HEK293 (cell line): ENCODE measurements around the gene CSKMT.
A peak's percentile ranks its signal among the peaks of the same experiment; 100 is the strongest.

Source experiments
- CTCF ChIP-seq: fragments of 450-650 bp; formaldehyde crosslinking; IDR thresholded peaks from 2 replicates; pipeline ENCODE4 v1.5.1; 2016; ENCODE audit warnings: missing biosample characterization, missing genetic modification characterization
- EGR2 ChIP-seq: fragments of 450-650 bp; formaldehyde crosslinking; IDR thresholded peaks from 2 replicates; pipeline ENCODE4 v1.5.1; 2016; ENCODE audit warnings: low read depth, missing biosample characterization, missing genetic modification characterization
- FEZF1 ChIP-seq: fragments of 450-650 bp; formaldehyde crosslinking; IDR thresholded peaks from 2 replicates; pipeline ENCODE4 v1.5.1; 2016; ENCODE audit warnings: missing biosample characterization, missing genetic modification characterization
- GLIS1 ChIP-seq: fragments of 450-650 bp; formaldehyde crosslinking; IDR thresholded peaks from 2 replicates; pipeline ENCODE4 v1.5.1; 2016; ENCODE audit warnings: missing biosample characterization, missing genetic modification characterization
- KLF7 ChIP-seq: fragments of 450-650 bp; formaldehyde crosslinking; IDR thresholded peaks from 2 replicates; pipeline ENCODE4 v1.5.1; 2016; ENCODE audit warnings: missing biosample characterization, missing genetic modification characterization, borderline replicate concordance
- SP2 ChIP-seq: fragments of 450-650 bp; formaldehyde crosslinking; IDR thresholded peaks from 2 replicates; pipeline ENCODE4 v1.5.1; 2016; ENCODE audit warnings: missing biosample characterization, missing genetic modification characterization
- SP3 ChIP-seq: fragments of 450-650 bp; formaldehyde crosslinking; IDR thresholded peaks from 2 replicates; pipeline ENCODE4 v1.5.1; 2016; ENCODE audit warnings: missing biosample characterization, missing genetic modification characterization
- YY1 ChIP-seq: fragments of 450-650 bp; formaldehyde crosslinking; IDR thresholded peaks from 2 replicates; pipeline ENCODE4 v1.5.1; 2018; ENCODE audit warnings: missing biosample characterization, missing genetic modification characterization
- YY2 ChIP-seq: fragments of 450-650 bp; formaldehyde crosslinking; IDR thresholded peaks from 2 replicates; pipeline ENCODE4 v1.5.1; 2016; ENCODE audit warnings: missing biosample characterization, missing genetic modification characterization
- ZBTB26 ChIP-seq: fragments of 450-650 bp; formaldehyde crosslinking; optimal IDR thresholded peaks from 2 replicates; pipeline ENCODE3; 2016; ENCODE audit warnings: missing biosample characterization, mild to moderate bottlenecking, missing genetic modification characterization
- ZFP41 ChIP-seq: fragments of 450-650 bp; formaldehyde crosslinking; IDR thresholded peaks from 2 replicates; pipeline ENCODE4 v1.5.1; 2016; ENCODE audit warnings: missing biosample characterization, missing genetic modification characterization, borderline replicate concordance
- ZNF112 ChIP-seq: fragments of 450-650 bp; formaldehyde crosslinking; IDR thresholded peaks from 2 replicates; pipeline ENCODE4 v1.5.0; 2017; ENCODE audit warnings: missing biosample characterization, missing genetic modification characterization
- ZNF146 ChIP-seq: fragments of 450-650 bp; formaldehyde crosslinking; IDR thresholded peaks from 2 replicates; pipeline ENCODE4 v1.5.1; 2016; ENCODE audit warnings: missing biosample characterization, missing genetic modification characterization
- ZNF174 ChIP-seq: fragments of 450-650 bp; formaldehyde crosslinking; IDR thresholded peaks from 2 replicates; pipeline ENCODE4 v1.5.0; 2017; ENCODE audit warnings: missing biosample characterization, mild to moderate bottlenecking, missing genetic modification characterization
- ZNF324 ChIP-seq: fragments of 450-650 bp; formaldehyde crosslinking; IDR thresholded peaks from 2 replicates; pipeline ENCODE4 v1.5.1; 2016; ENCODE audit warnings: missing biosample characterization, missing genetic modification characterization
- ZNF335 ChIP-seq: fragments of 450-650 bp; formaldehyde crosslinking; conservative IDR thresholded peaks from 2 replicates; pipeline ENCODE4 v1.5.1; 2016; ENCODE audit warnings: missing biosample characterization, missing genetic modification characterization
- ZNF391 ChIP-seq: fragments of 450-650 bp; formaldehyde crosslinking; IDR thresholded peaks from 2 replicates; pipeline ENCODE4 v1.5.1; 2016; ENCODE audit warnings: low read depth, missing biosample characterization, missing genetic modification characterization, borderline replicate concordance
- ZNF416 ChIP-seq: fragments of 450-650 bp; formaldehyde crosslinking; IDR thresholded peaks from 2 replicates; pipeline ENCODE4 v1.5.1; 2016; ENCODE audit warnings: missing biosample characterization, missing genetic modification characterization
- ZNF548 ChIP-seq: fragments of 450-650 bp; formaldehyde crosslinking; IDR thresholded peaks from 2 replicates; pipeline ENCODE4 v1.5.1; 2016; ENCODE audit warnings: missing biosample characterization, missing genetic modification characterization
- ZNF610 ChIP-seq: fragments of 450-650 bp; formaldehyde crosslinking; IDR thresholded peaks from 2 replicates; pipeline ENCODE4 v1.5.1; 2016; ENCODE audit warnings: missing biosample characterization, missing genetic modification characterization, borderline replicate concordance
- ZNF626 ChIP-seq: fragments of 450-650 bp; sonication (Bioruptor Pico); formaldehyde crosslinking; IDR thresholded peaks from 2 replicates; pipeline ENCODE4 v1.5.1; 2018; ENCODE audit warnings: missing biosample characterization, missing genetic modification characterization, inconsistent platforms
- ZNF645 ChIP-seq: fragments of 450-650 bp; formaldehyde crosslinking; IDR thresholded peaks from 2 replicates; pipeline ENCODE4; 2016; ENCODE audit warnings: missing biosample characterization, missing genetic modification characterization
- ZNF658 ChIP-seq: fragments of 450-650 bp; formaldehyde crosslinking; IDR thresholded peaks from 2 replicates; pipeline ENCODE4; 2016; ENCODE audit warnings: missing biosample characterization, missing genetic modification characterization
- ZNF677 ChIP-seq: fragments of 450-650 bp; IDR thresholded peaks from 2 replicates; pipeline ENCODE4 v1.5.0; 2018; ENCODE audit warnings: missing biosample characterization, mild to moderate bottlenecking, missing genetic modification characterization, moderate library complexity
- ZNF692 ChIP-seq: fragments of 450-650 bp; formaldehyde crosslinking; IDR thresholded peaks from 2 replicates; pipeline ENCODE4 v1.5.1; 2016; ENCODE audit warnings: missing biosample characterization, missing genetic modification characterization
- ZNF701 ChIP-seq: fragments of 450-650 bp; formaldehyde crosslinking; IDR thresholded peaks from 2 replicates; pipeline ENCODE4 v1.5.1; 2016; ENCODE audit warnings: missing biosample characterization, missing genetic modification characterization
- ZNF837 ChIP-seq: fragments of 450-650 bp; formaldehyde crosslinking; IDR thresholded peaks from 2 replicates; pipeline ENCODE4 v1.5.1; 2016; ENCODE audit warnings: missing biosample characterization, missing genetic modification characterization
- ZNF843 ChIP-seq: fragments of 450-650 bp; formaldehyde crosslinking; IDR thresholded peaks from 2 replicates; pipeline ENCODE4 v1.5.1; 2016; ENCODE audit warnings: missing biosample characterization, missing genetic modification characterization
- ZSCAN5A ChIP-seq: fragments of 450-650 bp; formaldehyde crosslinking; IDR thresholded peaks from 2 replicates; pipeline ENCODE4 v1.5.1; 2016; ENCODE audit warnings: missing biosample characterization, missing genetic modification characterization
- TF ChIP-seq, protein P1 (sequence below): fragments of 450-650 bp; formaldehyde crosslinking; IDR thresholded peaks from 2 replicates; pipeline ENCODE4 v1.5.1; 2016; ENCODE audit warnings: missing biosample characterization, missing genetic modification characterization

CSKMT gene

DNA sequence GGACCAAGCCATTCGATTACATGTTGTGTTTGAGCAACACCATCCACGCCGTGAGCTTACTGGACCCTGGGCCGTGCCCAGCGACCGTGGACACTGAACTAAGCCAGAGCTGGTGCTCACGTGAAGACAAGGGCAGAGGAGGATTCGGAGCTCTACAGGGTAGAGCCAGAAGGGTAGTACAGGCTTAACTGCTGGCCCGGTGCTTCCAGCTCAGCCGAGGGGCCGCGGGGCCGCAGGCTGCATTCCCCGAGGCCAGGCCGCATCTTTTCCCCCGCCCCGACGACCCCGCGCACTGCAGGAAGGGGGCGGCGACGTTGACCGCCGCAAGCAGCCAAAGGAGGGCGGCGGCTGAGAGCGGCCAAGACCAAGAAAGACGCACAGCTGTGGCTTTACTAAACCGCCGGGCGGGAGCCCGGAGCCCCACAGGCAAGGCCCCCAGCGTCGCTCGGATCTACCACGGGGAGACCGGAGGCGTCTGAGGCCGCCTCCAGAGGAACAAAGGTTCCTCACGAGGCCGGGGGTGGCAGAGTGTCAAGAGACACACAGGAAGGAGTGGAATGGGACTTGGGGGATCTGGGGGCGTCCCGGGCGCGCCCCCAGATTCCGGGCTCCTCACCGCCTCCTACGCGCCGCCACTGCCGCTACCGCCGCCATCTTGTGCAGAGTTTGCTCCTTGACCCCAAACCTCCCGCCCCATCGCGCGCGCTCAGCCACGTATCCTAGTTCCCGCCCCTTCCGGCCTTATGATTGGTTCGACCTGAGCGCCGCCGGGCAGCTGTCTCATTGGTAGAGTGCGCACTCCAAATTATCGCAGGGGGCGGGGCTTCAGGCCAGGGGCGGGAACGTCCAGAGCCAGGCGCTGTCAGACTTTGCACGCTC lies 18.9 kb upstream of the CSKMT start, which contains the start of gene GANAB (continued):
- TF ChIP-seq CTCF (tag by site-specific recombination) (0 out of 2 replicates have a peak, but pooled peaks have one; percentile 12), ZNF701 (tag by site-specific recombination) (no peak), ZNF658 (tag by site-specific recombination) (no peak), ZNF335 (tag by site-specific recombination) (peak; percentile 80), ZNF837 (tag by site-specific recombination) (no peak), ZNF677 (tag by site-specific recombination) (no peak), SP2 (peak; percentile 95), ZSCAN5A (no peak), ZNF324 (tag by site-specific recombination) (0 out of 2 replicates have a peak, but pooled peaks have one; percentile 57), ZNF112 (tag by site-specific recombination) (no peak), ZNF610 (tag by site-specific recombination) (peak; percentile 66; the same call in 1 of the 2 replicates), ZNF645 (tag by site-specific recombination) (0 out of 2 replicates have a peak, but pooled peaks have one; percentile 52), ZBTB26 (tag by site-specific recombination) (peak; percentile 76), FEZF1 (tag by site-specific recombination) (no peak), ZFP41 (no peak), ZNF843 (tag by site-specific recombination) (0 out of 2 replicates have a peak, but pooled peaks have one; percentile 36), YY2 (tag by site-specific recombination) (peak; percentile 75), ZNF174 (tag by site-specific recombination) (no peak), ZNF692 (tag by site-specific recombination) (peak; percentile 48; the same call in 1 of the 2 replicates), ZNF391 (tag by site-specific recombination) (no peak), EGR2 (peak; percentile 94), ZNF626 (tag by site-specific recombination) (no peak), ZNF548 (tag by site-specific recombination) (no peak), YY1 (tag by site-specific recombination) (peak; percentile 85), ZNF146 (tag by site-specific recombination) (0 out of 2 replicates have a peak, but pooled peaks have one; percentile 3), KLF7 (tag by site-specific recombination) (0 out of 2 replicates have a peak, but pooled peaks have one; percentile 27), GLIS1 (tag by site-specific recombination) (peak; percentile 59), ZNF416 (tag by site-specific recombination) (no peak), SP3 (tag by site-specific recombination) (peak; percentile 79)
- TF ChIP-seq, protein P1, sequence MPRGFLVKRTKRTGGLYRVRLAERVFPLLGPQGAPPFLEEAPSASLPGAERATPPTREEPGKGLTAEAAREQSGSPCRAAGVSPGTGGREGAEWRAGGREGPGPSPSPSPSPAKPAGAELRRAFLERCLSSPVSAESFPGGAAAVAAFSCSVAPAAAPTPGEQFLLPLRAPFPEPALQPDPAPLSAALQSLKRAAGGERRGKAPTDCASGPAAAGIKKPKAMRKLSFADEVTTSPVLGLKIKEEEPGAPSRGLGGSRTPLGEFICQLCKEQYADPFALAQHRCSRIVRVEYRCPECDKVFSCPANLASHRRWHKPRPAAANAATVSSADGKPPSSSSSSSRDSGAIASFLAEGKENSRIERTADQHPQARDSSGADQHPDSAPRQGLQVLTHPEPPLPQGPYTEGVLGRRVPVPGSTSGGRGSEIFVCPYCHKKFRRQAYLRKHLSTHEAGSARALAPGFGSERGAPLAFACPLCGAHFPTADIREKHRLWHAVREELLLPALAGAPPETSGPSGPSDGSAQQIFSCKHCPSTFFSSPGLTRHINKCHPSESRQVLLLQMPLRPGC (tag by site-specific recombination) = peak; percentile 65; the same call in 1 of the 2 replicates
